Astrocyte (in vitro differentiated cells and primary cell): Measurements from ENCODE around the gene TLE2. TPM values are rescaled to one million over a fixed set of nuclear protein-coding genes. Genes with fewer than 3 reads are reported as not detected.

Source experiments
- DNase-seq: peaks from one replicate; pipeline ENCODE4 v3.0.0-alpha.2; 2010; ENCODE audit warnings: low read depth
- FAIRE-seq: peaks from 2 replicates; lab custom pipeline; 2011; peaks lifted over from hg19 to GRCh38; lab: Jason Lieb, UNC
- H2AFZ ChIP-seq: 2 replicates; pipeline ENCODE4 v1.6.0; 2012; ENCODE audit warnings: low read depth, low read length, inconsistent platforms
- H3K27ac ChIP-seq: 2 replicates; pipeline ENCODE4 v1.5.1; 2011; ENCODE audit warnings: low read depth, low read length, inconsistent platforms
- H3K27me3 ChIP-seq: 2 replicates; pipeline ENCODE4 v1.6.0; 2011; ENCODE audit warnings: low read length, inconsistent platforms; ENCODE audit not compliant: insufficient read depth
- H3K36me3 ChIP-seq: 2 replicates; pipeline ENCODE4 v1.5.1; 2011; ENCODE audit warnings: low read length, inconsistent platforms; ENCODE audit not compliant: insufficient read depth
- H3K4me1 ChIP-seq: 2 replicates; pipeline ENCODE4 v1.5.1; 2011; ENCODE audit warnings: low read length, inconsistent platforms; ENCODE audit not compliant: insufficient read depth
- H3K4me2 ChIP-seq: 2 replicates; pipeline ENCODE4 v1.6.0; 2012; ENCODE audit warnings: low read length, inconsistent platforms
- H3K4me3 ChIP-seq: 2 replicates; pipeline ENCODE4 v1.5.1; 2011; ENCODE audit warnings: low read depth, mild to moderate bottlenecking, low read length, inconsistent platforms; ENCODE audit not compliant: insufficient read depth
- H3K79me2 ChIP-seq: 2 replicates; pipeline ENCODE4 v1.6.0; 2012; ENCODE audit warnings: mild to moderate bottlenecking, low read length, inconsistent platforms; ENCODE audit not compliant: insufficient read depth
- H3K9ac ChIP-seq: 2 replicates; pipeline ENCODE4 v1.6.0; 2012; ENCODE audit warnings: mild to moderate bottlenecking, low read length, inconsistent platforms
- H3K9me3 ChIP-seq: 2 replicates; pipeline ENCODE4 v1.5.1; 2012; ENCODE audit warnings: low read depth, mild to moderate bottlenecking, low read length, inconsistent platforms; ENCODE audit not compliant: insufficient read depth
- H4K20me1 ChIP-seq: 2 replicates; pipeline ENCODE4 v1.6.0; 2012; ENCODE audit warnings: low read length, inconsistent platforms; ENCODE audit not compliant: insufficient read depth
- H3K27ac Mint-ChIP-seq: one replicate; pipeline ENCODE4 v1.8.0; 2021; ENCODE audit warnings: mild to moderate bottlenecking, mixed read lengths; ENCODE audit not compliant: unreplicated experiment
- H3K27me3 Mint-ChIP-seq: one replicate; pipeline ENCODE4 v1.8.0; 2021; ENCODE audit warnings: low read depth, mixed read lengths; ENCODE audit not compliant: unreplicated experiment
- H3K36me3 Mint-ChIP-seq: one replicate; pipeline ENCODE4 v1.8.0; 2021; ENCODE audit warnings: low read depth, mixed read lengths; ENCODE audit not compliant: unreplicated experiment
- H3K4me1 Mint-ChIP-seq: one replicate; pipeline ENCODE4 v1.8.0; 2021; ENCODE audit warnings: low read depth, mixed read lengths; ENCODE audit not compliant: unreplicated experiment
- H3K4me3 Mint-ChIP-seq: one replicate; pipeline ENCODE4 v1.8.0; 2021; ENCODE audit warnings: mild to moderate bottlenecking, moderate library complexity, mixed read lengths; ENCODE audit not compliant: unreplicated experiment
- H3K9me3 Mint-ChIP-seq: one replicate; pipeline ENCODE4 v1.8.0; 2021; ENCODE audit warnings: mild to moderate bottlenecking, mixed read lengths; ENCODE audit not compliant: unreplicated experiment
- EZH2 ChIP-seq: IDR thresholded peaks from 2 replicates; pipeline ENCODE4 v1.6.1; 2012; ENCODE audit warnings: mild to moderate bottlenecking, low read length, inconsistent platforms; ENCODE audit not compliant: insufficient read depth
- total RNA-seq: library from RNA; stranded (reverse); gene quantifications from 2 replicates; pipeline ENCODE4 v1.2.1, GENCODE V29; 2021
- TF ChIP-seq, protein P1 (sequence below): IDR thresholded peaks from 2 replicates; pipeline ENCODE4 v1.5.1; 2011; ENCODE audit warnings: low read depth, mild to moderate bottlenecking, inconsistent platforms, low read length, moderate library complexity; ENCODE audit not compliant: insufficient read depth

TLE2 gene
- total RNA-seq, 1 donor from 2014 or later, result 0.79 TPM

DNA sequence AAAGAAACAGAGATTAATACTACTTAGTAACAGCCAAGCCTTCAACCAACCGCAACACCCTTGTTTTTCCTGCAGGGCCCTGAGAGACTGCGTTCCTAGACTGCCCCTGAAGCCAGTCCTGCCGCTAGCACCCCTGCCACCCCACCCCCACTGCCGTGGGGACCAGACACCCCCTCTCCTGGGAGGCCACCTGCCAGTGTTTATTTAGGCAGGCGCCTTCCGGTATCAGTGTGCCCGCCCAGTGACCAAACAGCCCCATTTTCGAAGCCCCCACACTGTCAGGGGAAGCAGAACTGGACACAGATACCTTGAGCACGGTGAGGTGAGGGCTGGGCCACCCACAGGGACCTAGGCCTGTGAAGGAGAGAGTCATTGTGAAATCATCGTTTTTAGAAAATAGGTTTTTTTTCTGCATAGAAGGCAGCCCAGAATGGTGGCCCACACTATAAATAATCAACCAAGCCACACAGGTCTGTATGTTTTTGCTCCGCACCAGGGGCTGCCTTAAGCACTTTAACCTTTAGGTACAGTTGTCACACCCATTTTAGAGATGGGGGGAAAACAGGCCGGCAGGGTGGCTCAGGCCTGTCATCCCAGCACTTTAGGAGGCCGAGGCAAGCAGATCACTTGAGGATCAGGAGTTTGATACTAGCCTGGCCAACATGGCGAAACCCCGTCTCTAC lies 36.7 kb upstream of the TLE2 start:
- FAIRE-seq, result no peak
- Mint-ChIP-seq H3K4me1 (no peaks in the 10 kb centered on the region), H3K4me3 (no peak overlapping the region), H3K27me3 (peaks cover 19% of the 10 kb centered on the region), H3K27ac (no peak overlapping the region), H3K36me3 (no peaks in the 10 kb centered on the region), H3K9me3 (peaks cover 2% of the 10 kb centered on the region)
- no peak overlapping the region for H2AFZ ChIP-seq
- H3K9me3 ChIP-seq, result no peaks in the 10 kb centered on the region
- peaks cover 8% of the 10 kb centered on the region for H3K79me2 ChIP-seq
- no peaks in the 10 kb centered on the region for H3K27me3 ChIP-seq
- H3K4me1 ChIP-seq, result peaks cover 3% of the 10 kb centered on the region
- TF ChIP-seq EZH2, result no peak
- TF ChIP-seq, protein P1, sequence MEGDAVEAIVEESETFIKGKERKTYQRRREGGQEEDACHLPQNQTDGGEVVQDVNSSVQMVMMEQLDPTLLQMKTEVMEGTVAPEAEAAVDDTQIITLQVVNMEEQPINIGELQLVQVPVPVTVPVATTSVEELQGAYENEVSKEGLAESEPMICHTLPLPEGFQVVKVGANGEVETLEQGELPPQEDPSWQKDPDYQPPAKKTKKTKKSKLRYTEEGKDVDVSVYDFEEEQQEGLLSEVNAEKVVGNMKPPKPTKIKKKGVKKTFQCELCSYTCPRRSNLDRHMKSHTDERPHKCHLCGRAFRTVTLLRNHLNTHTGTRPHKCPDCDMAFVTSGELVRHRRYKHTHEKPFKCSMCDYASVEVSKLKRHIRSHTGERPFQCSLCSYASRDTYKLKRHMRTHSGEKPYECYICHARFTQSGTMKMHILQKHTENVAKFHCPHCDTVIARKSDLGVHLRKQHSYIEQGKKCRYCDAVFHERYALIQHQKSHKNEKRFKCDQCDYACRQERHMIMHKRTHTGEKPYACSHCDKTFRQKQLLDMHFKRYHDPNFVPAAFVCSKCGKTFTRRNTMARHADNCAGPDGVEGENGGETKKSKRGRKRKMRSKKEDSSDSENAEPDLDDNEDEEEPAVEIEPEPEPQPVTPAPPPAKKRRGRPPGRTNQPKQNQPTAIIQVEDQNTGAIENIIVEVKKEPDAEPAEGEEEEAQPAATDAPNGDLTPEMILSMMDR, result no peak
- no peak overlapping the region for H3K27ac ChIP-seq
- H4K20me1 ChIP-seq, result peaks cover under 1% of the 10 kb centered on the region
- H3K9ac ChIP-seq, result no peak overlapping the region
- DNase-seq, result no peak
- no peaks in the 10 kb centered on the region for H3K36me3 ChIP-seq
- H3K4me2 ChIP-seq, result no peak overlapping the region
- no peak overlapping the region for H3K4me3 ChIP-seq

DNA sequence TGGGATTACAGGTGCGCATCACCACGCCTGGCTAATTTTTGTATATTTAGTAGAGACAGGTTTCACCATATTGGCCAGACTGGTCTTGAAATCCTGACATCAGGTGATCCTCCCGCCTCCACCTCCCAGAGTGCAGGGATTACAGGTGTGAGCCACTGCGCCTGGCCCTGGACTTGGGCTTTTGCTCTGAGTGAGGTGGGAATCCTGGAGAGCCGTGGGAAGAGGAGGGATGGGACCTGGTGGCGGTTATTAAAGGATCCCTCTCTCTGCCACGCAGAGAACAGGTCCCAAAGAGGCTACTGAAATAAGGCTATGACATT lies 34.9 kb upstream of the TLE2 start:
- Histone ChIP-seq H3K27me3 (no peaks in the 10 kb centered on the region), H3K79me2 (peaks cover 21% of the 10 kb centered on the region), H4K20me1 (peaks cover 16% of the 10 kb centered on the region), H3K4me3 (no peak overlapping the region), H2AFZ (no peak overlapping the region), H3K27ac (no peak overlapping the region), H3K4me2 (no peak overlapping the region), H3K36me3 (peaks cover 7% of the 10 kb centered on the region), H3K9ac (no peak overlapping the region), H3K9me3 (no peaks in the 10 kb centered on the region), H3K4me1 (peaks cover 3% of the 10 kb centered on the region)
- DNase-seq (no peak), FAIRE-seq (no peak)
- Mint-ChIP-seq H3K27ac (no peak overlapping the region), H3K27me3 (peaks cover 19% of the 10 kb centered on the region), H3K4me1 (no peaks in the 10 kb centered on the region), H3K9me3 (peaks cover 2% of the 10 kb centered on the region), H3K36me3 (no peaks in the 10 kb centered on the region), H3K4me3 (no peak overlapping the region)
- TF ChIP-seq EZH2, result no peak

GRCh38 chr19:3062165-3063105 lies 33.4 kb upstream of the TLE2 start, which contains the start of gene TLE5:
Gene TLE5 (minus strand): TSS chr19:3062495. CDS start chr19:3062200, 295 bp downstream.
- Histone ChIP-seq H3K9ac (peak within 1 kb of the TSS; percentile 85), H3K4me2 (peak within 1 kb of the TSS; percentile 87), H3K27me3 (no peaks in the 10 kb centered on the region), H3K9me3 (no peaks in the 10 kb centered on the region), H3K4me3 (peak within 1 kb of the TSS; percentile 81), H2AFZ (peak within 1 kb of the TSS; percentile 66), H3K27ac (peak within 1 kb of the TSS; percentile 53), H3K36me3 (peaks cover 7% of the 10 kb centered on the region), H4K20me1 (peaks cover 32% of the 10 kb centered on the region), H3K4me1 (peaks cover 9% of the 10 kb centered on the region), H3K79me2 (peaks cover 35% of the 10 kb centered on the region)
- FAIRE-seq, result no peak
- DNase-seq, result no peak
- H3K27ac Mint-ChIP-seq, result no peak within 1 kb of the TSS
- H3K4me3 Mint-ChIP-seq, result peak within 1 kb of the TSS; percentile 78
- H3K27me3 Mint-ChIP-seq, result peaks cover 16% of the 10 kb centered on the region
- H3K4me1 Mint-ChIP-seq, result no peaks in the 10 kb centered on the region
- H3K9me3 Mint-ChIP-seq, result no peaks in the 10 kb centered on the region
- no peak for TF ChIP-seq EZH2
- TF ChIP-seq, protein P1, result no peak
- H3K36me3 Mint-ChIP-seq, result peaks cover 1% of the 10 kb centered on the region
